Heart right ventricle (tissue), 16 donors: Measurements from ENCODE around the gene TBC1D9. TPM values are rescaled to one million over a fixed set of nuclear protein-coding genes. Genes with fewer than 3 reads are reported as not detected.
A peak's percentile ranks its signal among the peaks of the same experiment; 100 is the strongest.

Experiments
- ATAC-seq, 8 donors: fragments of 200-7000 bp; cut with Tn5 transposase; one replicate each; pipeline ENCODE4 v1.9.1; 2020; ENCODE audit warnings: mild to moderate bottlenecking in 8 of 8, moderate library complexity in 8 of 8, moderate number of reproducible peaks in 1 of 8
- DNase-seq, 2 donors: peaks; one replicate each; pipeline ENCODE4 v3.0.0-alpha.2; 2020
- H3K27ac ChIP-seq, 10 donors: fragments of 200-600 bp; sonication (generic) in 2 of 10; one replicate each; pipeline versions ENCODE4 v1.5.0 to v1.8.0; 2020 to 2022; ENCODE audit warnings: mild to moderate bottlenecking in 3 of 10
- H3K27me3 ChIP-seq, 7 donors: fragments of 200-600 bp; one replicate each; pipeline ENCODE4 v1.8.0; 2021 to 2022; ENCODE audit warnings: mild to moderate bottlenecking in 2 of 7
- H3K36me3 ChIP-seq, 9 donors: fragments of 200-600 bp; sonication (generic) in 1 of 9; one replicate each; pipeline versions ENCODE4 v1.5.0 to v1.8.0; 2020 to 2022; ENCODE audit warnings: mild to moderate bottlenecking in 2 of 9
- H3K4me1 ChIP-seq, 9 donors: fragments of 200-600 bp; sonication (generic) in 1 of 9; one replicate each; pipeline versions ENCODE4 v1.5.0 to v1.8.0; 2020 to 2022; ENCODE audit warnings: mild to moderate bottlenecking in 4 of 9
- H3K4me3 ChIP-seq, 10 donors: fragments of 200-600 bp; sonication (generic) in 2 of 10; one replicate each; pipeline versions ENCODE4 v1.5.0 to v1.8.0; 2020 to 2022; ENCODE audit warnings: mild to moderate bottlenecking in 7 of 10, moderate library complexity in 2 of 10
- H3K9me3 ChIP-seq, 11 donors: fragments of 200-600 bp in 10 of 11; sonication (generic) in 2 of 11; one replicate each; pipeline versions ENCODE4 v1.5.0 to v1.8.0; 2013 to 2022; ENCODE audit warnings: mild to moderate bottlenecking in 2 of 11, control low read depth in 1 of 11, moderate library complexity in 1 of 11
- WGBS, 2 donors: extraction: QIAGEN DNeasy Blood & Tissue Kit; methylation state at CpG; one replicate each; pipeline ENCODE4 v1.1.7; 2013; ENCODE audit warnings: inconsistent platforms in 1 of 2; 5-methylcytosine and 5-hydroxymethylcytosine counted together
- intact Hi-C, 10 donors: fragments of 100-400 bp; cut with DNase I; formaldehyde crosslinking; loops; one replicate each; pipeline versions ENCODE4 v1.11.1 to v1.14.2; 2022
- polyA plus RNA-seq, 2 donors: library from polyadenylated mRNA; stranded (reverse); fragments of 200-250 nt; gene quantifications; one replicate each; pipeline ENCODE4 v1.2.3, GENCODE V29; 2013
- total RNA-seq, 10 donors: library from RNA; stranded (reverse); fragmentation: NEBNext Ultra II Directional in 3 of 10; extraction: Animal tissue kit (Norgen Biotek cat#: 25700) in 3 of 10; gene quantifications; one replicate each; pipeline versions ENCODE4 v1.2.1 to v1.2.4, GENCODE V29; 2021 to 2023
- TF ChIP-seq, protein P1 (sequence below), 9 donors: fragments of 200-600 bp; sonication (generic) in 2 of 9; IDR thresholded peaks; one replicate each; pipeline versions ENCODE4 v1.5.0 to v1.8.0; 2021 to 2022; ENCODE audit warnings: antibody characterized with exemption in 9 of 9, mild to moderate bottlenecking in 5 of 9, moderate library complexity in 1 of 9
- donor health status: Arrhythmogenic right ventricular cardiomyopathy.
- donor health status: ischemic (EF 13 %, LVEDD 7.1; RV severe dilation, severe dysfunction).
- donor health status: healthy with polysubstance abuse.
- donor health status: DM: no; HTN: yes; CAD: no.
- donor health status: DM: no; HTN: no; CAD: no.
- donor health status: ischemic (EF 25% LVEDD 6.9; RV normal size, moderate dysfunction).
- donor health status: ischemic (EF 25% LVEDD 5.7; RV mildly dilated, moderate dysfunction).
- donor health status: healthy.
- donor health status: DM: yes; HTN: yes; CAD: no.
- donor health status: Ischemic cardiomyopathy.
- donor health status: ischemic (EF 35%, LVEDD 5.7; RV mildly dilated, moderate dysfunction).
- donor health status: nonischemic (EF 11% LVEDD 7.7; RV severe dilation, severe dysfunction).
- donor health status: DM: yes; HTN: yes; CAD: no.
- donor health status: PGD.
- donor health status: ischemic (EF 29% LVEDD 5.4; RV normal size, mild dysfunction).
- donor health status: nonischemic (EF 23%, LVEDD 6.1; RV moderate dilation, normal function).

Gene TBC1D9
- total and polyA plus RNA-seq, 12 donors, result 4.4 to 20.3 (median 14.4) TPM

DNA sequence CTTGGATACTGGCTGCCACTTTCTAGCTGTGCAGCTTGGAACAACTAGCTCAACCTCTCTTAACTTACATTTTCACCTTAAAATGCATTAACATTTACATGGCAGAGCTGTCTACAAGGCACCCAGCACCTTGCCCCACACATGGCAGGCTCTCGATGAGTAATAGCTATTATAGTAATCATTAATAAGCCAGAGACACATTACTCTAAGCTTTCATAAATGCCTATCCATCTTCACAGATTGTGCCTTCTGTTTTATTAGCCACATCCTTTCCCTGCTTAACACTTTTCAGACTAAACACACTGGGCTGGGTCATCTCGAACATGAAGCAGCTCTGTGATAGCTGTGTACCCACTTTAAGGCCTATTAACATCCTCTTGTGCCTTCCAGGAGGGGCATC is 103.6 kb downstream of the TBC1D9 start:
- TF ChIP-seq, protein P1, sequence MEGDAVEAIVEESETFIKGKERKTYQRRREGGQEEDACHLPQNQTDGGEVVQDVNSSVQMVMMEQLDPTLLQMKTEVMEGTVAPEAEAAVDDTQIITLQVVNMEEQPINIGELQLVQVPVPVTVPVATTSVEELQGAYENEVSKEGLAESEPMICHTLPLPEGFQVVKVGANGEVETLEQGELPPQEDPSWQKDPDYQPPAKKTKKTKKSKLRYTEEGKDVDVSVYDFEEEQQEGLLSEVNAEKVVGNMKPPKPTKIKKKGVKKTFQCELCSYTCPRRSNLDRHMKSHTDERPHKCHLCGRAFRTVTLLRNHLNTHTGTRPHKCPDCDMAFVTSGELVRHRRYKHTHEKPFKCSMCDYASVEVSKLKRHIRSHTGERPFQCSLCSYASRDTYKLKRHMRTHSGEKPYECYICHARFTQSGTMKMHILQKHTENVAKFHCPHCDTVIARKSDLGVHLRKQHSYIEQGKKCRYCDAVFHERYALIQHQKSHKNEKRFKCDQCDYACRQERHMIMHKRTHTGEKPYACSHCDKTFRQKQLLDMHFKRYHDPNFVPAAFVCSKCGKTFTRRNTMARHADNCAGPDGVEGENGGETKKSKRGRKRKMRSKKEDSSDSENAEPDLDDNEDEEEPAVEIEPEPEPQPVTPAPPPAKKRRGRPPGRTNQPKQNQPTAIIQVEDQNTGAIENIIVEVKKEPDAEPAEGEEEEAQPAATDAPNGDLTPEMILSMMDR (IDR thresholded peaks at IDR 0.05), result no peak
- H3K4me3 ChIP-seq, result no peak overlapping the region
- no peaks in the 10 kb centered on the region for H3K9me3 ChIP-seq
- ATAC-seq (no peak), DNase-seq (no peak)
- peaks cover 0 to 93% (median 15%) of the 10 kb centered on the region in 9 donors for H3K36me3 ChIP-seq
- 97% methylated on average over 2 of the region's 2 CpGs for WGBS, 2 donors
- intact Hi-C loops, result loop anchor here in 1 of 10 donors (10.0 kb wide), 1 partner anchor 102 kb away; the partner anchor contains the start of gene TBC1D9
- peaks cover 0 to 14% (median 8%) of the 10 kb centered on the region in 9 donors for H3K4me1 ChIP-seq
- no peaks in the 10 kb centered on the region for H3K27me3 ChIP-seq
- H3K27ac ChIP-seq, result no peak overlapping the region

DNA sequence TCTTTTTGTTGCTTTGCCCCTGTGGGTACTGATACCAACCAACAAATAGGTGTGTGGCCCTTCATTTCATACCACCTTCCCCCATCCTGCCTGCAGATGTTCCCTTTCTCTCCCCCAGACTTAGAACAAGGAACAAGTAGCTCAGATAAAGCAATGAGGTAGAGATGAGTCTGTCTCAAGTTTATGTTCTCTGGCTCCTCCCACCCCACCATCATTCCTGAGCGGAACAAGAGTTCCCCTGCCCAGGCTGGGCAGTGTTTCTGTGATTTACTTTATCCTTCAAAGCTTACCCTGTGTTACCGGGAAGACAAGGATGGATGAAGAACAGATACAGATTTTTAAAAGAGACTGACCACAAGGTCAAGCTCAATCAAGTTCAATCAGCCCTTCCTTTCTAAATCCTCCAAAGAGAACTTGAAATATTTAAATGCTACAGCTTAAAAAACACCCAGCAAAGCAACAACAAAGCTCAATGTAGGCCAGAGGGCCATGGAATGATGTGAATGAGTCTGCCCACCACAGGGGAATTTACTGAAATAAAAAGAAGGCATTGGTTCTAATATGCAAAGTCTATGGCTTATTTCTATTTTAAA is 107.4 kb downstream of the TBC1D9 start:
- WGBS, 2 donors, result 86 to 94% methylated on average over 2 of the region's 2 CpGs
- Histone ChIP-seq H3K27ac (no peak overlapping the region), H3K4me3 (no peak overlapping the region), H3K36me3 (peaks cover 0 to 99% (median 3%) of the 10 kb centered on the region in 9 donors), H3K9me3 (no peaks in the 10 kb centered on the region), H3K27me3 (no peaks in the 10 kb centered on the region), H3K4me1 (peaks cover 0 to 29% (median 5%) of the 10 kb centered on the region in 9 donors)
- intact Hi-C loops, result loop anchor here in 3 of 10 donors (10.0 kb wide), 2 partner anchors 106 to 206 kb away; partner anchors contain the start of gene TBC1D9 (in 2 of the 3)
- TF ChIP-seq, protein P1 (IDR thresholded peaks at IDR 0.05), result no peak
- ATAC-seq (no peak), DNase-seq (no peak)

DNA sequence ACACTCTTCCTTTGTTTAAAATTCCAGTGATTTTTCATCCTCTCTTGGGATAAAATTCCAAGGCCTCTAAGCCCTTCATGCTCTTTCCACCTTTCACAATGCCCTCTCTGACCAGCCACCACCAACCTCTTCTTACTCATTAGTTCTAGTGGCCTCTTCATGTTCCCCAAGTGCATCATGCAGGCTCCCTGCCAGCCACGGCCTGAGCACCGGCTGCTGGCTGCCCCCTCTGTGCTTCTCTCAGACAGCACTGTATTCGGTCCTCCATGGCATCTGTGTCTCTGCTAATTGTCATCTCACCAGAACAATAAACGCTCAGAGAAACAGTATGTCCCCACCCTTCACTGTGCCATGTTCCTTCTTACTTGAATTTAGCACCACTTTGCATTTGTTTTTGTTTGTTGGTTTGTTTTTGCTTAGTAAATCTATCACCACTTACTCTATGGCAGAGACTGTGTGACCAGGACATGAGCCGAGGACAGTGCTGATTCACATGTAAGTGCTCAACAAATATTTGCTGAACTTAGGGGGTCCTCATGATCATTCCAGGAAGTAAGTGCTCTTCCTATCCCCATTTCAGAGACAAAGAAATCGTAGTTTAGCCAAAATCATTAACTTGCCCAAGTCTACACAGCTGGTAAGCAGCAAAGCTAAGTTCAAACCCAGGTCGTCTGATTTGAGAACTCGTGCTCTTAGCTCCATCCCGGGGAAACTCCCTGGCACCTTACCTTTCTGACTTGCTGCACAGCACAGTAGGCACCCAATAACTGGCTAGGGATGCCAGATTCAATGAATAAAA is 110.4 kb downstream of the TBC1D9 start:
- TF ChIP-seq, protein P1 (IDR thresholded peaks at IDR 0.05), result no peak
- intact Hi-C loops, result loop anchor here in 3 of 10 donors (10.0 kb wide), 2 partner anchors 109 to 209 kb away; partner anchors contain the start of gene TBC1D9 (in 2 of the 3)
- Histone ChIP-seq H3K4me3 (no peak overlapping the region), H3K9me3 (no peaks in the 10 kb centered on the region), H3K27me3 (no peaks in the 10 kb centered on the region), H3K4me1 (peaks cover 0 to 34% (median 8%) of the 10 kb centered on the region in 9 donors), H3K36me3 (peaks cover 0 to 84% (median 8%) of the 10 kb centered on the region in 9 donors), H3K27ac (peak overlapping the region in 4 of 10 donors; percentile 14 to 47 (median 19))
- DNase-seq (peak in 1 of 2 donors; percentile 53), ATAC-seq (peak in 7 of 8 donors; percentile 18 to 79 (median 73))
- 58 to 63% methylated on average over 9 of the region's 9 CpGs for WGBS, 2 donors

DNA sequence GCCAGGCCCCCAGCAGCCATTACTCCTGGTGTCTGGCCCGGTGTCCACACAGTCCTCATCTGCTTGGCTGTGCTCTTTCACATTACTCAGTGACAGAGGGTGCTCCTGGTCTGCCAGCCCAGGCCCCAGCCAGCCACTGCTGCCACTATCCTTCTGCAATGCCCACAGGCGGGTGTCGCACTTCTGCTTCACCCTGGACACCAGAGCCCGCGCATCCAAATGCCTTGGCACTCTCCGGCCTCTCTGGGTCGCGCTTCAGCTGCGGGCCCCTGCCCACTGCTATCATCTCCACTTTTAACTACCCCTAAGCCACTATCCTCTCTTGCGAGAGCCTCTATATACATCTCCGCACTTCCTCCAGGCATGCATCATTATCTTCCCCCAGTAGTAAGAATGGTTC is 111.0 kb downstream of the TBC1D9 start:
- DNase-seq, result no peak
- intact Hi-C loops, result loop anchor here in 3 of 10 donors (10.0 kb wide), 2 partner anchors 110 to 210 kb away; partner anchors contain the start of gene TBC1D9 (in 2 of the 3)
- Histone ChIP-seq H3K4me1 (peaks cover 0 to 34% (median 8%) of the 10 kb centered on the region in 9 donors), H3K4me3 (no peak overlapping the region), H3K36me3 (peaks cover 0 to 77% (median 8%) of the 10 kb centered on the region in 9 donors), H3K27me3 (no peaks in the 10 kb centered on the region), H3K27ac (no peak overlapping the region), H3K9me3 (no peaks in the 10 kb centered on the region)
- 93 to 94% methylated on average over 11 of the region's 11 CpGs for whole genome bisulfite sequencing, 2 donors
- TF ChIP-seq, protein P1 (IDR thresholded peaks at IDR 0.05), result no peak
- ATAC-seq, result peak in 1 of 8 donors; percentile 4
